ENCODE data around the gene VEZF1. TPM values are rescaled to one million over a fixed set of nuclear protein-coding genes. Genes with fewer than 3 reads are reported as not detected.

Gene VEZF1
- total and polyA plus RNA-seq, 2 of the 8 experiments (the other 6 are each of a cell fraction or from before 2014, with no cell fraction given), result 28.9 to 61.9 TPM

DNA sequence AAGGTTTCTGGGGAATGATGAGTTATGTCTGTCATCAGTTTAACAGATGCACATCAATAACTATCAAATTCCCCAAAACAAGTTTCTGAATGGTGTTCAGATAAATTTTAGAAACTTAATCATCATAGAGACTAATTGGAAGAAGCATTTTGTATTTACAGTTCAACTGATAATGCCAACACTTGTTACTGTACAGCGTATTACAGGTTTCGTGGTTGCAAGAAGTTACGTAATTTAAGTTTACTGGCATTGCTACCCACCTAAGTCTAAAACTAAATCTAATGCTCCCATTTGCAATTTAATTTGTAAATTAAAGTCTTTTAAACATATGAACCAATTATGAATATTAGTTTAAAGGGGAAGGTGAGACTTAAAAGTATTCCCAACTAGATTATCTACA lies 16.0 kb upstream of the VEZF1 start (continued):
- TF ChIP-seq RAD21 (IDR thresholded peaks at IDR 0.05 in 1 of 2, conservative IDR thresholded peaks at IDR 0.05 in 1 of 2; ENCODE audit: low read depth in 2 of 2, low read length in 2 of 2), result no peak
- no peak for TF ChIP-seq SUZ12 (IDR thresholded peaks at IDR 0.05; ENCODE audit: low read length)

All from H1 (cell line).